Ovary (tissue), 3 donors: ENCODE measurements around the gene SYNDIG1.

ENCODE experiments used
- CTCF ChIP-seq, 3 donors: fragments of 450-650 bp in 2 of 3; fragments of 200-600 bp in 1 of 3; IDR thresholded peaks; one replicate each; pipeline versions ENCODE4 v1.5.1 to v1.8.0; 2016 to 2022; ENCODE audit warnings: antibody characterized with exemption in 3 of 3, mild to moderate bottlenecking in 1 of 3
- EP300 ChIP-seq: sonication (generic); formaldehyde crosslinking; IDR thresholded peaks from one replicate; pipeline ENCODE4 v1.6.1; 2017; ENCODE audit warnings: antibody characterized with exemption
- POLR2A ChIP-seq: fragments of 450-650 bp; IDR thresholded peaks from one replicate; pipeline ENCODE4 v1.6.1; 2017; ENCODE audit warnings: antibody characterized with exemption, mild to moderate bottlenecking, moderate library complexity
- donor health status: DM: no; HTN: no; CAD: no.

GRCh38 chr20:24477831-24478547, 8.6 kb downstream of the SYNDIG1 start:
- TF ChIP-seq EP300 (no peak), POLR2A (no peak), CTCF (IDR thresholded peaks at IDR 0.05) (no peak)
